OCI-LY7 (cell line): ENCODE measurements around the gene CHRNA4. TPM values are rescaled to one million over a fixed set of nuclear protein-coding genes. Genes with fewer than 3 reads are reported as not detected.

Experiments
- BruUV-seq: library from RNA; stranded (reverse); fragments of 400-500 nt; replicated peaks from 2 replicates; lab custom pipeline; 2021; lab: Mats Ljungman, UMichigan
- CTCF ChIA-PET: fragments of 300-600 bp; sonication (Branson Sonifier 250); formaldehyde crosslinking; loops from one replicate; lab custom pipeline; 2022; ENCODE audit warnings: antibody characterized with exemption; ENCODE audit not compliant: unreplicated experiment; lab: Charles Lee
- POLR2A ChIA-PET: fragments of 300-600 bp; sonication (Branson Sonifier 250); formaldehyde crosslinking; loops from one replicate; lab custom pipeline; 2022; ENCODE audit warnings: antibody characterized with exemption; lab: Charles Lee
- DNase-seq: peaks from one replicate; pipeline ENCODE4 v3.0.0-alpha.2; 2015; ENCODE audit warnings: low spot score
- H2AFZ ChIP-seq: fragments of 200-600 bp; sonication (generic), shearing (Covaris generic); 2 replicates; pipeline ENCODE4 v1.6.1; 2014; ENCODE audit warnings: mild to moderate bottlenecking, antibody characterized with exemption, low read length, moderate library complexity
- H3K27ac ChIP-seq: fragments of 200-600 bp; sonication (generic); 2 replicates; pipeline ENCODE4 v1.5.1; 2014; ENCODE audit warnings: mixed run types, low read depth, mild to moderate bottlenecking, moderate library complexity, low read length, inconsistent platforms; ENCODE audit not compliant: poor library complexity, severe bottlenecking
- H3K36me3 ChIP-seq: fragments of 200-600 bp; sonication (generic); 2 replicates; pipeline ENCODE4 v1.6.1; 2014; ENCODE audit warnings: mild to moderate bottlenecking, antibody characterized with exemption, low read length, moderate library complexity, mixed read lengths; ENCODE audit not compliant: insufficient read depth
- H3K4me1 ChIP-seq: fragments of 200-600 bp; sonication (generic); 2 replicates; pipeline ENCODE4 v1.5.1; 2014; ENCODE audit warnings: mild to moderate bottlenecking, low read length; ENCODE audit not compliant: insufficient read depth, poor library complexity, severe bottlenecking
- H3K4me2 ChIP-seq: fragments of 200-600 bp; sonication (generic); 2 replicates; pipeline ENCODE4 v1.6.1; 2014; ENCODE audit warnings: mild to moderate bottlenecking, low read length
- H3K4me3 ChIP-seq: fragments of 200-600 bp; sonication (generic); 2 replicates; pipeline ENCODE4 v1.5.1; 2014; ENCODE audit warnings: mild to moderate bottlenecking, low read depth, low read length; ENCODE audit not compliant: poor library complexity, severe bottlenecking
- H3K79me2 ChIP-seq: fragments of 200-600 bp; sonication (generic); 2 replicates; pipeline ENCODE4 v1.6.1; 2016; ENCODE audit warnings: low read depth, mild to moderate bottlenecking, low read length, moderate library complexity, mixed read lengths; ENCODE audit not compliant: insufficient read depth
- H3K9me2 ChIP-seq: fragments of 200-600 bp; sonication (generic); 2 replicates; pipeline ENCODE4 v1.6.1; 2016; ENCODE audit warnings: mild to moderate bottlenecking, low read length, mixed read lengths; ENCODE audit not compliant: insufficient read depth
- H3K9me3 ChIP-seq: fragments of 200-600 bp; sonication (generic); 2 replicates; pipeline ENCODE4 v1.6.1; 2014; ENCODE audit warnings: mild to moderate bottlenecking, mixed run types, low read length, mixed read lengths
- H4K20me1 ChIP-seq: fragments of 200-600 bp; sonication (generic); 2 replicates; pipeline ENCODE4 v1.6.1; 2014; ENCODE audit warnings: mild to moderate bottlenecking, antibody characterized with exemption, low read length, moderate library complexity, mixed read lengths; ENCODE audit not compliant: insufficient read depth
- EZH2phosphoT487 ChIP-seq: fragments of 200-600 bp; sonication (generic); IDR thresholded peaks from 2 replicates; pipeline ENCODE4 v1.6.1; 2018; ENCODE audit warnings: low read depth, borderline replicate concordance, mild to moderate bottlenecking, mixed run types, antibody characterized with exemption, low read length, moderate library complexity, mixed read lengths
- intact Hi-C: fragments of 100-400 bp; cut with micrococcal nuclease; formaldehyde crosslinking; loops from one replicate; pipeline ENCODE4 v1.10.0; 2022; ENCODE audit not compliant: unreplicated experiment
- total RNA-seq, 2 experiments: library from RNA; depleted of rRNA in 1 of 2; stranded (reverse); fragments of >200 nt in 1 of 2; shearing (Covaris generic) in 1 of 2; gene quantifications; 2 replicates each; pipeline ENCODE4 v1.2.3, GENCODE V29; 2014 to 2022
- TF ChIP-seq, protein P1 (sequence below): fragments of 200-600 bp; sonication (generic); conservative IDR thresholded peaks from 2 replicates; pipeline ENCODE4 v1.5.1; 2014; ENCODE audit warnings: mild to moderate bottlenecking, antibody characterized with exemption, low read length, moderate library complexity, mixed read lengths

CHRNA4 gene
- total RNA-seq, 2 experiments from 2014 or later = not detected

DNA sequence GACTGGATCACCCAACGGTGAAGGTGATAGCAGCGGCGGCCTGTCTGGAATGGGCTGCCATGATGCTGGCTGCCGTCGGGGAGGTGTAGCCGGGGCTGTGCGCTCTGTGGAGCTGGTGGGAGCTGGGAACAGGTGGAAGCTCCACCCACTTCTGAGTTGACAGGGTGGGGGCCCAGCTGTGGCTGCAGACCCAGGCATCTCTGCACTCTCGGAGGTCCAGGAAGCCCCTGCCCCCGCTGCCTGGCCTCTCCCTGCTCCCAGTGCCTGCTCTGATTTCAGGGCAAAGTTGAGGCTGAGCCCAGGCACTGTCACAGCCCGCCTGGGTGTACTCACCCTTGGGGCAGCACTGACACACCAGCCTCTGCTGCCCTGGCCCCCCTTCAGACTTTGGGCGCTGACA lies 18.1 kb upstream of the CHRNA4 start:
- DNase-seq = no peak
- Histone ChIP-seq H3K4me3 (no peak overlapping the region), H3K9me2 (no peaks in the 10 kb centered on the region), H4K20me1 (no peaks in the 10 kb centered on the region), H3K4me2 (no peak overlapping the region), H3K4me1 (no peaks in the 10 kb centered on the region), H3K36me3 (no peaks in the 10 kb centered on the region), H2AFZ (no peak overlapping the region), H3K79me2 (no peaks in the 10 kb centered on the region), H3K27ac (no peak overlapping the region), H3K9me3 (no peaks in the 10 kb centered on the region)
- ChIA-PET CTCF (no interaction called here), POLR2A (no interaction called here)
- intact Hi-C loops = no loop called here
- no TSS peak for BruUV-seq
- TF ChIP-seq, protein P1, sequence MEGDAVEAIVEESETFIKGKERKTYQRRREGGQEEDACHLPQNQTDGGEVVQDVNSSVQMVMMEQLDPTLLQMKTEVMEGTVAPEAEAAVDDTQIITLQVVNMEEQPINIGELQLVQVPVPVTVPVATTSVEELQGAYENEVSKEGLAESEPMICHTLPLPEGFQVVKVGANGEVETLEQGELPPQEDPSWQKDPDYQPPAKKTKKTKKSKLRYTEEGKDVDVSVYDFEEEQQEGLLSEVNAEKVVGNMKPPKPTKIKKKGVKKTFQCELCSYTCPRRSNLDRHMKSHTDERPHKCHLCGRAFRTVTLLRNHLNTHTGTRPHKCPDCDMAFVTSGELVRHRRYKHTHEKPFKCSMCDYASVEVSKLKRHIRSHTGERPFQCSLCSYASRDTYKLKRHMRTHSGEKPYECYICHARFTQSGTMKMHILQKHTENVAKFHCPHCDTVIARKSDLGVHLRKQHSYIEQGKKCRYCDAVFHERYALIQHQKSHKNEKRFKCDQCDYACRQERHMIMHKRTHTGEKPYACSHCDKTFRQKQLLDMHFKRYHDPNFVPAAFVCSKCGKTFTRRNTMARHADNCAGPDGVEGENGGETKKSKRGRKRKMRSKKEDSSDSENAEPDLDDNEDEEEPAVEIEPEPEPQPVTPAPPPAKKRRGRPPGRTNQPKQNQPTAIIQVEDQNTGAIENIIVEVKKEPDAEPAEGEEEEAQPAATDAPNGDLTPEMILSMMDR = no peak
- no peak for TF ChIP-seq EZH2phosphoT487

DNA sequence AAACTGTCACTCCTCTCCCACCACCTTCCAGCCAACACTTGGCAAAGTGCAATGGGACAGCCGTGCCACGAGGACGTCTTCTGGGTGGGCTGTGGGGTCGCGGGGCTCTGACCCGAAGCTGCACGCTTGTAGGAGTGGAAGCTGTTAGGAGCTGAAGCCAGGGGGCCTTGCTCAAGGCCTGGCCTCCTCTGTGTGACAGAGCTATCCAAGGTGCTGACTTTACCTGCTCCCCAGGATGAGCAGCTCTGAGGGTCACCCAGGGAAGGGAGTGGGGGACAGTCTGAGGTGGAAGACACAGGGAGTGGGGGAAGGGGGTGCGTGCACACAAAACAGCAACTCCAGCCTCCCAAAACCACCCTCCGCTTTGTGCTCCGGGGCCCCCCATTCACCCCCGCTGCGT lies 17.5 kb upstream of the CHRNA4 start:
- POLR2A ChIA-PET = interaction anchor here (0.7 kb wide), 1 partner anchor 30 kb away, joined by 3 read pairs; no protein-coding TSS in a partner anchor

DNA sequence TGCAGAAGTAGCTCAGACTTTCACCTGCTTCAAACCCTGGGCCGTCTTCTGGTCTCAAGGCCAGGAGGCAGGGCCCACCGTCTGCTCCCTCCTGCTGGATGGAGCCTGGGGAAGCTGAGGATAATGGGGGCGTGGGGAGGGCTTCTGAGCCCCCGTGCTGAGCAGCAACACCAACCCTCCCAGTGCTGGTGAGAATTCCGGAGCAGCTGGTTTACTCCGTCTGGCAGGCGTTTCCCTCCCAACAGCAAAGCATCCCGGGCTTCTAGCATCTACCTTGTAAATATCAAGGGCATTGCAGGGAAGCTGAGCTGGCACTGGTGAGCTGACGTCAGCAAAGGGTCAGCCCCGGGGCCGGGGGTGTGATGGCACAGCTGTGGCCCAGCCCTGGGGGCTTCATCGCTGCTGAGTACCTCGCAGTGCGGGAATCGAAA lies 16.8 kb upstream of the CHRNA4 start:
- no peaks in the 10 kb centered on the region for H3K9me3 ChIP-seq
- BruUV-seq = no TSS peak
- no peak overlapping the region for H3K4me2 ChIP-seq
- no peak overlapping the region for H3K27ac ChIP-seq
- H3K4me1 ChIP-seq = no peaks in the 10 kb centered on the region
- no peak overlapping the region for H3K4me3 ChIP-seq
- TF ChIP-seq, protein P1 = no peak
- TF ChIP-seq EZH2phosphoT487 = no peak
- no peaks in the 10 kb centered on the region for H4K20me1 ChIP-seq
- no peak for DNase-seq
- H2AFZ ChIP-seq = no peak overlapping the region
- CTCF ChIA-PET = no interaction called here
- POLR2A ChIA-PET = interaction anchor here (0.7 kb wide), 1 partner anchor 30 kb away, joined by 3 read pairs; no protein-coding TSS in a partner anchor
- no peaks in the 10 kb centered on the region for H3K9me2 ChIP-seq
- no peaks in the 10 kb centered on the region for H3K36me3 ChIP-seq
- intact Hi-C loops = no loop called here
- no peaks in the 10 kb centered on the region for H3K79me2 ChIP-seq

More for the DNA sequence above, 17.5 kb upstream of the CHRNA4 start:
- intact Hi-C loops = no loop called here
- CTCF ChIA-PET = no interaction called here
- no peak for DNase-seq
- no peak overlapping the region for H3K4me2 ChIP-seq
- no peaks in the 10 kb centered on the region for H3K4me1 ChIP-seq
- no TSS peak for BruUV-seq
- TF ChIP-seq, protein P1 = no peak
- no peaks in the 10 kb centered on the region for H4K20me1 ChIP-seq
- H3K9me2 ChIP-seq = no peaks in the 10 kb centered on the region
- no peak overlapping the region for H3K27ac ChIP-seq
- no peak overlapping the region for H2AFZ ChIP-seq
- no peaks in the 10 kb centered on the region for H3K9me3 ChIP-seq
- H3K79me2 ChIP-seq = no peaks in the 10 kb centered on the region
- H3K4me3 ChIP-seq = no peak overlapping the region
- H3K36me3 ChIP-seq = no peaks in the 10 kb centered on the region
